Amniotic epithelial cell (primary cell): ENCODE results near the gene ELMO1.

Experiments
- DNase-seq: peaks from one replicate; pipeline ENCODE4 v3.0.0-alpha.2; 2010; ENCODE audit warnings: low read depth

ELMO1 gene

DNA sequence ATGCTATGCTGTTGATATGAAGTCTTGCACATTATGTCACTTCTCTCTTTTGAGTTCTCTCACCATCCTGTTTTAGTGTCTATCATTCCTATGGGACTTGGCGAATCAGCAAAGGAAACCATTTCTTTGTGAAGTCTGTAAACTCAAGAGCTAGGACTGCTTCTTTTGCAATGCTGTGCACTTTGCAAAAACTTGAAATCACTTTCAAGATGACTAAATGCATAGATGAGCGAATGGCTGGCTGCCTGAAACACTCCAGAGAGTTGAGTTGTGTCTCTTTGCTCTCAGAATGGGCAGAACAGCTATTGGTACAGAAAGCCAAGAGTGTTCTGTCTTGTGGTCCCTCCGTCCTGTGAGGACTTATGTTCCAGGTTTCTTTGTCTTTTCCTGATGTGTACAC is 18.3 kb upstream of the ELMO1 start:
- no peak for DNase-seq

DNA sequence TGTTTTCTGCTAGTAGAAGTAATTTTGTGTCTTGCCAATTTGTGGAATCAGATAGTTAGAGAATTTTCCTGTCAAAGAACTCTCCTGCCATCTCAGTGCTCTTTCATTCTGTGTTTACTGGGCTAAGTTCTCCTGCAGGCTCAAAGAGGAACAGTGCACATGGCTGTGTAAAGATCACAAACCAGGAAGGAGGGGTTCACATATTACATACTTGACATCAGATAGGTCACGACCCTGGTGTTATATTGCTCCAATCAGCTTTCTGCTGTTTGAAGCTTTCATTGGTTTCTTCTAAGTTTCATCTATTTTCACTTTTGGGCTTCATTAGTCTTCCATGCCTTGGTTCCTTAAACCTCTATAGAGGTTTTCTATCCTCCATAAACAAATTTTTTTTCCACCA is 13.5 kb upstream of the ELMO1 start:
- no peak for DNase-seq

DNA sequence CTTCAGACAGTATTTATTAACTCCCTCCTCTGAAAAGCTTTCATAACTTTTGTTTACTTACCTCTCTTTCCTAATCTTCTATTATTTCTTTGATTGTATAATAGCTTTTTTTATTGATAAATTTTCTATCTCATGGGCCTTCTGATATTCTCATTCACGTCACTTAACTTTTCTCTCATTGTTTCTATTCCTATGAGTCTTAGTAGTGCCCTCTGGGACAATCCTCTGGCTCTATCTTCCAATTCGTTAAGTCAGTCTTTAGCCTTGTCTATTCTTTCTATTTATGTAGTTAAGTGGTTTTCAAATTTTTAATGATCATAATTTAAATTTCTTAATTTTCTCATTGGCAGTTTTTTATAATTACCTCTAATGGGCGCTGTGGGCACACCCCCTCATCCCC is 6.4 kb upstream of the ELMO1 start:
- no peak for DNase-seq

DNA sequence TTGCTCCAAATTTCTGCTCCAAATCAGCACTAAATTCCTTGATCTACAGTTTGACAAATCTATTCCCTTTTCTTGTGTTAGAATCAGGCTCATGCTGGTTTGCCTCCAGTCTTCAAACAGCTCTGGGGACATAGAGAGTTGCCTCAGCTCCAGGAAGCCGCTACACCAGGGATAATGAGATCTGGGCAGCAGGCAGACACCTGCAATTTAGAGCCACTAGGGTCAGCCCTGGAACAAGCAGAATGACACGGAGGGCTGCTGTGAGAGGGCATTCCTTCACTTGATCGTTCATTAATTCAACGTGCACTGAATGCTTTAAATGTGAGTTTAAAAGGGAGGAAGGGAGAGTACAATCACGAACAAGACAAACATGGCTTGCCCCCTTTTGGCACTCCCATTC is 3.7 kb upstream of the ELMO1 start:
- DNase-seq = no peak

DNA sequence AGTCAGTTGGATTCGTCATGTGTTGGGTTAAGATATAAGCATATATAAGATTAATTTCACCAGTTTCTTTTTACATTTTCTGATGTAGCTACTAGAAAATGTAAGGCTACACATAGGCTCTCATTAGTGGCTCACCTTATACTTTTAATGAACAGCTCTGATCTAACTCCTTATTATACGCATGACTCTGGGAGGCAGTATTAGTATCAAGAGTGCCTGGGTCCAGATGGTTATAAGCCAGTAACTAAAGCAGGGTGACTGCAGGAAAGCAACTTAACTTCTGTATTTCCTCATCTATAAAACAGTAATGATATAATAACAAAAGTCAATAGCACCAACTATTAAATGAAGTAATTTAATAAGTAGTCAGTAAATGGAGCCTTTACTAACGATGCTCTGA is 1.4 kb upstream of the ELMO1 start:
- no peak for DNase-seq

DNA sequence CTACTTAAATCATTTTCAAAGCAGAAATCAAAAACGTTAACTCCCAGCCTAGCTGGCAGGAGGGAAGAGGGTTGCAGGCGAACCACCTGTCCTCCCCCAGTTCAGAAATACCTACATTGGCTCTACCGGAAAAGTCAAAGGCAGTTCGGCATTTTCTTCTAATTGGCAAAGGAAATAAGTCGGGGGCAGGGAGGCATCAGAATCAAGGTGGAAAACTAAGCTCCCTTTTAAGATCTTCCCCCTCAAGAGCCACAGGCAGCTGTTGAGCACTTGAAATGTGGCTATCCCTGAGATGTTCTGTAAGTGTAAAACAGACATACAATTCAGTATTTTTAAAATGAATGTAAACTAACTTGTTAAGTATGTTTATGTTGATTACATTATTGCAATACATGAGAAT is 957 bp upstream of the ELMO1 start:
- DNase-seq = no peak

DNA sequence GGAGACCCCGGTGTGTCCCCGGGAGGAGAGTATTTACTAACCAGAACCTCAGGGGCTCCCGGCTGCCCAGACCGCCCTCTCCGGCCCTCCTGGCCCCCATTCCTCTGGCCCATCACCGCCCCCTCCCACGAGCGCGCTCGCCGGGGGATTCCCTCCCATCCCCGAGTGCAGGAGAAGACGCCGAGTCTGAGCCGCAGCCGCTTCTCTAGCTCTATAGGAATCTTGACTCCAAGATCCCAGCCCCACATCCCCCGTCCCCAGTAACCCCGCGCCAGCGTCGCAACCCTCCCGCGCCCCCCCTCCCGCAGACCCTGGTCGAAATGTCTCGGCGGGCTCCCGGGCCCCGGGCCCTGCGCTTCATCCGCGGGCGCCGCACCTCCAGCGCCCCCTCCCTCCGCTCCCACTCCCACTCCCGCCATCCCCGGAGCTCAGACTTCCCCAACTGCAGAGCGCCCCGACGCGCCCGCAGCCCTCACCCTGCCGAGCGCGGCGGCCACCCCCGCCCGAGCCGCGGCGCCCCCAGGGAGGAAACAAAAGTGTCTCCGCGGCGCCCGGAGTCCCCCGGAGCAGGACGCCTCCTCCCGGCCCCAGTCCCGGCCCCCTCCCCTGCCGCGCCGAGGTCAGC is 541 bp downstream of the ELMO1 start:
- DNase-seq = no peak

DNA sequence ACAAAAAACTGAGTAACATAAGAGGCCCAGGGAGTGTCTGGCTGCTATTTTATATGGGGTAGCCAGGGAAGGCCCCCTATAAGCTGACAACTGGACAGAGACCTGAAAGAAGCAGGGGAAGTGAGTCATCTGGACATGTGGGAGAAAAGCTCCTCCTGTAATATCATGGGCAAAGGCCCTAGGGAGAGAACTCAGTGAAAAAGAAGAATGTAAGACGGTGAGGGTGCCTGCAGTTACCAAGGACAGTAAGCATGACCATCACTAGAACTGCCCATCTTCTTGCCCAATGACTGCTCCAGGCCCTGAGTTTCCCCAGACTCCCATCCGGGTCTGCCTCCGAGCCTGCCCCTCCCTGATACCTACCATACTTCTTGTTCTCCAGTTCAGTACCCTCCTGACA is 2.3 kb downstream of the ELMO1 start:
- no peak for DNase-seq

DNA sequence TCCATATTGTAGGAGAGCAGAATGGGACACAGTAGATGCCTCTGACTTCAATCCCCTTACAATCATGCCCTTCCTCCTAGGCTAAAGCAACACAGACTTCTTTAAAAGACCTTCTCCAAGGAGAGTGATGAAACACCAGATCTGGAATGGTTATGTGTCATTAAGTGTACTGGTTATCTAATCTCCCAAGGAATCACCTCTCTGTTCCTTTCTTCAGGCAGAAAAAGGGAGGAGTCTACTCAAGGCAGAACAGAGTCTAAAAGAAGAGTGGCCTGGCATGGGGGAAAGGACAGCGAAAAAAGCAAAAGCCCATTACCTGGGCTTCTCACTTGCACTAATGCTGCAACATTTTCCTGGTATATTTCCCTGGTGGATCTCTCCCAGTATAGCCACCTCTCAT is 2.9 kb downstream of the ELMO1 start:
- no peak for DNase-seq

DNA sequence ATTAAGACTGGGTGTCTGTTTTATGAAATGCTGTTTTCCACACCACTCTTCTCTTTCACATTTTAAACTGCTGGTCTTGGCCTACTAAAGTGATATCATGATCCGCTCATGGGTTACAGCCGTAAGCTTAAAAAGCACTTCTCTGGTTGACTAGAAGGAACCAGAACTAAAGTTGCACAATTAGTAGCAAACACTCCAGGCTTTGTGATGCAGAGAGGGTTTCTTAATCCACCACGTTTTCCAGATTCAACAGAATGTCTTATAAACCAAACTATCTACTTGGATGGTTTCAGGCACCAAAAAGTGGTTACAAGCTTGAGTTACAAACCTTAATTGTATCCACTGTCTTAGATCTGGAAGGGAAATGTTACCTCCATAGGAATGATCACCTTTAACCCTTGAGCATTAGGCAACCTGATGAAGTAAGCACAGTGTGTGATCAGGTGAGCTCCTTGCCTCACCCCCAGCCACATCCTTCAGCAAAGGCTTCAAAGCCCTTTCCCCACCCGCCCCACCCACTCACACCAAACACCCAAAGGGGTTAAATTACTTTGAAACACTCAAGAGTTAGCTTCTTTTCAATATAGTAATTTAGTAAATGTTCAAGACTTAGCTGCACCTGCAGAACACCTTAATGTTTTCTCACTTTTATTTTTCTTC is 3.5 kb downstream of the ELMO1 start:
- DNase-seq = no peak

DNA sequence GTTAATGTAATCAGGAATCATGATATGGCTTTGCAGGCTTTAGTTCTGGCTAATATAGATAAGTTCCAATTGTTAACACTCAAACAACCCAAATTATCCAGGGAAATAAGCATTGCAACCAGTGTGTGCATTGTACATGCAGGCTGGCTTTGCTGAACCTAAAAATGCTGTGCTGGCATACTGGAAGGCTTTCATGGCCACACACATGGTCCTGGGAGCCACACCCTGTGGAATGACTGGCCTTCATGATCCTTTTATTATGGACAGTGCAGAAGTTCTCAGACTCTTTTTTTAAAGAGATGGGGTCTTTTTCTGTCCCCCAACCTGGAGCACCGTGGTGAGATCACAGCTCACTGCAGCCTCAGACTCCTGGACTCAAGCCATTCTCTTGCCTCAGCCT is 5.0 kb downstream of the ELMO1 start:
- DNase-seq = no peak

DNA sequence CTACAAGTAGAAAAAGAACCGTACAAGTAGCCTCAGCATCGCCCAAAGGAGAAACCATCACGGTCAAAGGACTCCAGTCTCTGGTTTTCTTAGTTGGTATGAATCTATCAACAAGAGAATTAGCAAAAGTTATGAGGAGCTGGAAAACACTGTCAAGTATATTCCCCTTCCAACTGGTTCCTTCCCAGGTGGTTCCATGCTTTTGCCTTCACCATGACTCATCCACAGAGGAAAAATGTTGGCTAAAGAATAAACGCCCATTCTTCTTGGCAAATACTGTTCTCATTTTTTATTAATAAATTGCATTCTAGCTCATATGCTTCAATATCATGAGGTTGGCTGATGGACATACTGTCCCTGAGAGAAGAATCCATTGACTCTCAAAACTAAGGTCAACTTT is 6.4 kb downstream of the ELMO1 start:
- DNase-seq = no peak

DNA sequence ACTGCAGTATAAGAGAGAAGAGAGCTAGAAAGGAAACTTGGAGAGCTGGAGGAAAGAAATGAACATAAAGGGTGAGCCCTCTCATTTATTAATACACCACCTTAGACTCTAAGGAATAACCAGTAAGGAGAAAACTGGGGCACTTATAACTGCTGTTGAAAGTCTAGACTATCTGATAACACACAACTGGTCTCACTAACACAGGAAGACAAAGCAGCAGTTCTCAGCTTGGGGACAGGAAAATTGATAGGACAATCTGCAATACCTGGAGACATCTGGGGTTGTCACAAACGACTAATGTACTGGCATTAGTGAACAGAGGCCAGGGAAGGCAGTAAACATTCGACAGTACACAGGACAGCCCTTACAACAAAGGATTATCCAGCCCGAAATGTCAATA is 6.8 kb downstream of the ELMO1 start:
- DNase-seq = no peak

DNA sequence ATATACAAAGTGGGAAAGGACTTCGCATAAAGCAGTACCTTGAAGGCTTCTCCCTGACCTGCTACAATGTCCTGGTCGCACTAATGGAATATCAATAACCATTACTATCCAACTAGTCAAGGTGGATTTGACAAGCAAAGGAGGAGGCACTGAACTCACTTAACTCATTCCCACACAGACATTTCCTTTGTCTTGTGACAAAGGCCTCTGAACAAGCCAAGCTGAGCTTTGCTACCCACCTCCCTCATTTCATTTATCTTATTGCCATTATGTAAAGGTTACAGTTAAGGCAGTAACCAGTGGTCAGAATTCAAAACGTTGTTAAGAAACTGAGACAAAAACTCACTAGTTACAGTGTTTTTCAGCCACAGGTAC is 7.3 kb downstream of the ELMO1 start:
- no peak for DNase-seq

DNA sequence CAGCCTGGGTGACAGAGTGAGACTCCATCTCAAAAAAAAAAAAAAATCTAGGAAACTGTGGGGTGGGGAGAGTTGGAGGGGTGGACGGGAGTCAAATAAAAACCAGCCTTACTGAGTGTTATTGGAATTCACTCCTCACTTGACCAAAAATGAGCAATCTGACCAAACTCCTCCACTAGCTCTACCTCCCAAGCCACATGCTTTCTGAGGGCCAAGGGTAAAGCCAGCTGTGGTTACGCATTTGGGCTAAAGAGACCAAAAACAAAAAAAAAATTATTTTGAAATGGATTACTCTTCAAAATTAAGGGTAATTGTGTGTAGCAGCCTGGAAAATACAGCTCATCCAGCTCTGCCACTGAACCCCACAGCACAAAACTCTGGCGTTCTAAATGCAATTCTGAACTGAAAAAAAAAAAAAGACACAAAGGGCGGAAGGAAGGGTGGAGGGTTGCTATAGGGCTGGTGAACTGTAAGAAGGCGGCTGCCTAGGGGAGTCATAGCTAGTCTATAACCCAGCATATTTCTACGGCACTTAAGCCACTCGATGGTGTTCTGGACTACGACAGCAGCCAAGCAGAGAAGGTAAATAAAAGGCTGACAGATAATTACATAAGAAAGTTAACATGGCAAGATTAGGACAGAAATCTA is 7.8 kb downstream of the ELMO1 start:
- DNase-seq = no peak

DNA sequence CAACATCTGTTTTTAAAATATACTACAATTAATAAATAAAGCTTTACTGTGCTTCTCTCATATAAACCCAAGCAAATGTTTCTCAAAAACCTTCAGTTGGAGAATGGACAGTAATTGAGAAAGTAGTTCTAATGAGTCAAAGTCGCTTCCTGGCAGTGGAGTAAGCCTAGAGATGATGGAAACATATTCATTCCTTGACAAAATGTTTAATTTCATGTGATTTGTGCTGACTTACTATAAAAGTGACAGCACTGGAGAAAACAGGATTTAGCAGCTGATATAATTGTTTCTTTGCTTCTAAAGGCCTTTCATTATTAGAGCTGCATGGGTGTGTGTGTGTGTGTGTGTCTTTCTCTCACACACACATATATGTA is 9.0 kb downstream of the ELMO1 start:
- no peak for DNase-seq

DNA sequence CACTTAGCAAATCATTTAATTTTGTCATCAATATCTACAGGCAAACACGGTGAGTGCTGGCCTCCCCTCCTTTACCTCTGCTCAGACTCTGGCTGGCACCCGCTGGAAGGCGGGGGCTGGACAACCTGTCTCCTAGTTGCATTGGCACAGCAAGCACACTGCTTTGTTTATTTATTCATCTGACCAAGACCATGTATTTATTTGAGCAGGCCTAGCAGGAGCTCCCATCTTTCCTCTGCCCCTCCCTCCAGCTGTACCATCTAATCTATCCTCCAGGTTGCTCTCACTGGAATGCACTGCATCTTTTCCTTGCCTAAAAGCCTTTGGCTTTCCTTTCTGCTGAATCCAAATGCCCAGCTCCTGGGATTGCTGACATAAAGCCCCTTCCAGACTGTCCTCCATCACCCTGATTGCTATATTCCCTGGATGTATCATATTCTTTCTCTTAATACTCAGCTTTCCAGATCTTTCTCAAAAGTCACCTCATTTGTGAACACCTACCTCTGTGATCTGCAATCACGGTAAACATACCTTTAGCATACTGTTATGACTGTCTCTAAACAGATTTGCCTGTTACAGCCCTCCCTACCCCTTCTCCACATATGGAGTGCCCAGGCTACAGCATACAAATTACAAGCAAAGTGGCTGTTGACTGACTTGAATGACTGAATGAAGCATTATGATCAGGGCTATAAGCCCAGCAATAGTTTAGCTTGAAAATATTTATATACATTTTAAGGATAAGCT is 9.6 kb downstream of the ELMO1 start:
- DNase-seq = no peak

DNA sequence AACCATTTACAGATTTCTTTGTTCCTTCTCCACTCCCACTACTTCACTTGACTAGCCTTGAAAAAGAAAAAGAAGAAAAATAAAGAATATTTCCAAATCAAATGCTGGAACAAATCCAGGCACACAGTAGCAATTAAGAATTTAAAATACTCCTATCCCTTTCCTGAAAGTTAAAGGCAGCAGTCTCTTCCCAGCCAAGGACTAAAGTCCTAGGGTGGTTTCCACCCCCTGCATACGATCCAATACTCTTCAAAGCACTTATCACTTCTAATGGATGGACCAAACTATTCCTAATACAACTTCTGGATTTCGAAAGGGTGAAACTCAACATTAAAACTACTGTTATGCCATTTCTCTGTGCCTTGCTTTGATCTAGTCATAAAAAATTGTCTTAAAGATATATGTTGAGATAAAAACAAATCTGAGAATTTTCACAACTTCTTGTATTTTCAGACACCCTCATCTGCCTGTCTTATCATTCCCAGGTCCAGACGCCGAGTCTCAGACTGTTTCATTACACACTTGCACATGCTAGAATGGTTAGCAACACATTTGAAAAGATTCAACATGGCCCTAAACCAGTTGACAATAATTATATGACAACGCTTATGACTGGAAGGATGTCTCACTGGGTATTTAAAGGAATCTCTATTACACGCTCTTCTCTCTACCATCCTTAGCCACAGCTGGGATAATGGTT is 13.4 kb downstream of the ELMO1 start:
- DNase-seq = no peak

DNA sequence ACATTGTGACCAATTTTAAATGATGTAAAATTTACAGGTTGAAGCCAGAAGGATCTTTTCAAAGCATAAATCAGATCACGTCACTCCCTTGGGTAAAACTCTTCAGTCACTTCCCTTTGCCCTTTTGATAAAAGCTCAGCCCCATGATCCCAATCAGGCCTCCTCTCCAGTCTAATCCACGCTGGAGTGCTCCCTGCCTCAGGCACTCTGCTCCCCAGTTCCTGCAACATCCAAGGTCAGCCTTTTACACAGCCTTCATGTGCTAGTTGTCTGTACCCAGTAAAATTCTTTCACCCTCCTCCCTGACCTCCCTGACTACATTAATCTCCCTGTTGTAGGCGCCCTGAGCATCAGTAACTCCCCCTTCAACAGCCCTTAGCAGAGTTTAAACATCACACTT is 14.1 kb downstream of the ELMO1 start:
- no peak for DNase-seq

DNA sequence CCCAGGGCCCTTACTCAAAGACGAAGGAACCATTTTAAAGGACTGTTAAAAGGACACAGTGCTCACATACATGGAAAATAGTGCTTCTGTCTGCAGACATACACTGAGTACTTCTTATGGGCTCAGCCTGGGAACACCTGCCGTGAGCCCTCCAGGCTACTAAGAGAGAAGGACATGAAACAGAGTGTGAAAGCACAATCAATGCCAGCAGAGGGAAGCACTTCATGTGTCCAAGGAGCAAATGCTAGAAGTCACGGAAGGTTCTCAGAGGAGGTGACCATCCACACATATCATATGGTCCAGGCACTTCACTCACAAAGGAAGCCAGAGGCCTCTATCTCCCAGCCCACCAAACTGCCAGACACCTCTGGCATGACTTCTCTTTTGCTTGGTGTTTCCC is 15.5 kb downstream of the ELMO1 start:
- no peak for DNase-seq

DNA sequence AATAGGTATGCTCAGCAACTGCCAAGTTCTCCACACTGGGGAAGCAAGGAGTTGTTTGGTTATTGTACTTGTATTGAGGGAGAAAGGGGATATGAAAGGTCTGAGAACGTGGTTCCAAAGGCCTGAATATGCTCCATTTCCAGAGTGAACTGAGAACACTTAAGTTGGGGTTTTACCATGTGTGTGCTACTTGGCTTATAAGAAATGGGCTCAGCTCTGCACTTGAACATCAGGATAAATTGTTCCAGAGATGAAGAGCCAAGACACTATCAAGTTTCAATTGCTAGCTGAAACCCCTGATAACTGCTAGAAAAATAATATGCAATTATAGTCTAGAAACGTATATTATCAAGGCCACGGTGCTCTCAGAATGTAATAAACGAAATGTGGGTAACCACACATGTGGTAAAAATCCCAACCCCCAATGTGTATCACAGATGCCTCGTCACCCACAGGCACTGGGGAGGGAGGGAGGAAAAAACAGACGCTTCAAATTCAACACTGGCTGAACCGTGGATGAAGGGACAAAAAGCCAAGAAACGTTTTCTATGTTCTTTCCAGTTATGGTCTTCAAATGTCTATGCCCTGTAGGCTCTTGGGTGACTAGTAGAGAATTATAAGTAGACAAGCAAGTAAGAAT is 16.3 kb downstream of the ELMO1 start:
- no peak for DNase-seq

DNA sequence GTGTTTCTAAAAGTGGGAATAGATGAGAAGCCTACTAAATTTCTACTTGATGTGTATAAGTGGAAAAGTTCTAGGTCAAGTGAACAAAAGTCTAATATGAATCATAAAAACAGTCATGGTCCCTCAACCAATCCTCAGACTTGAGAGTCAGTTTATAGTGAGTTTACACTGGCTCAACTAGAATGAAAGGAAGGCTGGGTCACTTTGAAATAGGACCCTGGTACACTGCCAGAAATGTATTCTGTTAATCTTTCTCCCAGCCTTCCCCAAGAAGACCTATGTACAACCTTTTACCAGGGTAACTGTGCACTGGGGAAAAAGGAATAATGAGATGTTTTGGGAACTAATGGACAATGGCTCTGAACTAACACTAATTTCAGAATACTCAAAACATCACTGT is 17.3 kb downstream of the ELMO1 start:
- no peak for DNase-seq
